Suprapubic skin (tissue), 3 donors: ENCODE measurements around the gene TCL1B.

Experiments used
- POLR2A ChIP-seq, 2 donors: fragments of 450-650 bp; IDR thresholded peaks; one replicate each; pipeline ENCODE4 v1.6.1; 2017; ENCODE audit warnings: antibody characterized with exemption in 2 of 2, mild to moderate bottlenecking in 2 of 2, moderate library complexity in 2 of 2
- TF ChIP-seq, protein P1 (sequence below), 2 donors: fragments of 200-600 bp in 1 of 2; fragments of 450-650 bp in 1 of 2; sonication (generic) in 1 of 2; IDR thresholded peaks; one replicate each; pipeline ENCODE4 v1.5.1; 2016 to 2019; ENCODE audit warnings: antibody characterized with exemption in 2 of 2, mild to moderate bottlenecking in 1 of 2, moderate library complexity in 1 of 2

DNA sequence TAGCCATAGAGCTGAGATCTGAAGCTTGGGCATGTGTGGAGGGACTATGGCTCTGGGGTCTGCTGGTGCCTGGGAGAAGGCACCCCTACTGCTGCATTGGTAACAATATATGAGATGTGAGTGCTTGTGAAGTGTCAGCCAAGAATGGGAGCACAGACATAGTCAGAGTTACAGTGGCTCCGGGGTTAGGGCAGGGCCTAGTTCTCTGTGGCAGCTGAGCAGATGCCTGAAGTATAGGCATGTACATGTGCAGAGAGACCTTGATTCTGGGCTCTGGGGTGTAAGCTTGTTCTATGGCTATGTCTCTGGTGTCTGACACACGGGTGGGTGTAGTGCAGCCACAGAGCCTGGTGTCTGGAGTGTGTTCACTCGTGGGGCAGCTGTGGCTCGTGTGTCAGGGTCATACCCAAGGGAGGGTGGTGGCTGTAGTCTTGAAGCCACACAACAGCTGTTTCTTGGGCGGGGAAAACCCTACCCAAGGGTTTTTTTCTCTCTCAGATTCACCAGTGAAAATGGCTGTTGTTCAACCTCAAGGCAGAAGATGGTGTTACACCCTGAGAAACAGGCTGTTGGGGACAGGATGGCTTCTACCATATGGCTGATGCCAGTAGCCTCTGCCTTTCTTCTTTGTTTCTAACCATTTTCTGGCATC lies 39.6 kb downstream of the TCL1B start:
- TF ChIP-seq, protein P1, sequence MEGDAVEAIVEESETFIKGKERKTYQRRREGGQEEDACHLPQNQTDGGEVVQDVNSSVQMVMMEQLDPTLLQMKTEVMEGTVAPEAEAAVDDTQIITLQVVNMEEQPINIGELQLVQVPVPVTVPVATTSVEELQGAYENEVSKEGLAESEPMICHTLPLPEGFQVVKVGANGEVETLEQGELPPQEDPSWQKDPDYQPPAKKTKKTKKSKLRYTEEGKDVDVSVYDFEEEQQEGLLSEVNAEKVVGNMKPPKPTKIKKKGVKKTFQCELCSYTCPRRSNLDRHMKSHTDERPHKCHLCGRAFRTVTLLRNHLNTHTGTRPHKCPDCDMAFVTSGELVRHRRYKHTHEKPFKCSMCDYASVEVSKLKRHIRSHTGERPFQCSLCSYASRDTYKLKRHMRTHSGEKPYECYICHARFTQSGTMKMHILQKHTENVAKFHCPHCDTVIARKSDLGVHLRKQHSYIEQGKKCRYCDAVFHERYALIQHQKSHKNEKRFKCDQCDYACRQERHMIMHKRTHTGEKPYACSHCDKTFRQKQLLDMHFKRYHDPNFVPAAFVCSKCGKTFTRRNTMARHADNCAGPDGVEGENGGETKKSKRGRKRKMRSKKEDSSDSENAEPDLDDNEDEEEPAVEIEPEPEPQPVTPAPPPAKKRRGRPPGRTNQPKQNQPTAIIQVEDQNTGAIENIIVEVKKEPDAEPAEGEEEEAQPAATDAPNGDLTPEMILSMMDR (IDR thresholded peaks at IDR 0.05) = no peak
- no peak for TF ChIP-seq POLR2A (IDR thresholded peaks at IDR 0.05)
